Measurements from ENCODE around the gene TP73.

TP73 gene

DNA sequence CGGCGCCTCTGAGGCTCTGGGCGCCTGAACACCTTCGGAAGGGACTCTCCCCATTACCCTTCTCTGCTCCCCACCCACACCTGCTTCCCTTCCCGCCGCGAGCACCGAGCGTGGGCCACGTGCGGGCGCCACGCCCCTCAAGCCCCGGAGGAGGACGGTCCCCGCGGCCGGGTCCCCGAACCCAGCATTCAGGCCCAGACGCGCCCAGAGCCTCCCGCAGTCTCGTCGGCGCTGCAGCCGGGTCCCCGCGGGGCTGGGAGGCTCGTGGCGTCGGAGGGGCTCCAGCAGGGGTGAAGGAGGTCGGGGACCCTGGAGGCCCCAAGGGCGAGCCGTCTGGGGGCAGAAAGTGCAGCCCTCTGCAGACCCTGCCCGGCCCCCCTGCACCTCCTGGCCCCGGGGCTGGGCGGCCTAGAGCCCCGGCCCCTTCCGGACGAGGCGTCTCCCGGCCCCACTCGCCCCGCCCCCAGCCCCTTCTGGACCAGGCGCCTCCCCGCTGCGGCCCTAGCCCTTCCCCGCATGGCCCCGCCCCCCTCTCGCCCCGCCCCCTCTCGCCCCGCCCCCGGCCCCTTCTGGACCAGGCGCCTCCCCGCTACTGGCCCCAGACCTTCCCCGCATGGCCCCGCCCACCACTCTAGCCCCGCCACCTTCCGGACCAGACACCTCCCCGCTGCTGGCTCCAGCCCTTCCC, 119.9 kb downstream of the TP73 start:
- no peak for DNase-seq

DNA sequence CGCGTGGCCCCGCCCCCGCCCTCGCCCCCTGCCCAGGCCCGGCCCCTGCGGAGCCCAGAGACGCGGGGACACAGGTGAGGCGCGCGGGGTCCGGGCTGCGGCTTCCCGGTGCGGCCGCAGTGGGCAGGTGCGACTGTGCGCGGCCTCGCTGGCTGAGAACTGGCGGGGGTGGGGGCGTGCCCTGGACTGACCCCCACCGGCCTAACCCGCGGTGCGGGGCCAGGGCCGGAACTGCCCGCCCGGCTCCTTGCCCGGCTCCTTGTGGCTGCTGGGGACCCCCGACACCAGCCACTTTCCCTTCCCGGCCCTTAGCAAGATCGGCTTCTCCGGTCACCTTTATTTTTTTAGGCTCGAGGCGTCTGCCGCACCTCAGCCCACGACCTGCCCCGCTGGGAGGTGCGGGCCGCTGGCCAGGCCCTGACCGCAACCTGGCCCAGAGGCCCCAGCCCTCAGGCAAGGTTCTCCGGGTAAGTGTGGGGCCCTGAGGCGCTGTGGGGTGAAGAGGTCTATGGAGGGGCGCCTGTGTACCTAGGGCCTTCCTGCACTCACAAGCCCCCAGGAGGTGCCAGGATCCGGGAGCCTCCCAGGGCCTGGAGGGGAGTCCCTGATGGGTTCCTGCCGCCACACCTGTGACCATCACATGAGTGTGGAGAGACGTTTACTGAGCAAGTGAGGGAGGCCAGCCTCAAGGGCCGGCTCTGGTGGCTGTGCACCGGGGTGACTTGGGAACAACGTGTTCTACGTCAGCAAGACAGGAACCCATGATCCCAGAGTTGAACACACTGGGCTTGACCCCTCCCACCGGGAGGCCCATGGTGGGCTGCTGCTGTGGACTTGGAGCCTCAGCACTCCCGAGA, 120.6 kb downstream of the TP73 start, which contains the start of gene SMIM1:
SMIM1 (plus strand) TSS at position 35 of the 857 bp plus-strand sequence. CDS start 2,625 bp downstream, outside the sequence.
- no peak for DNase-seq

DNA sequence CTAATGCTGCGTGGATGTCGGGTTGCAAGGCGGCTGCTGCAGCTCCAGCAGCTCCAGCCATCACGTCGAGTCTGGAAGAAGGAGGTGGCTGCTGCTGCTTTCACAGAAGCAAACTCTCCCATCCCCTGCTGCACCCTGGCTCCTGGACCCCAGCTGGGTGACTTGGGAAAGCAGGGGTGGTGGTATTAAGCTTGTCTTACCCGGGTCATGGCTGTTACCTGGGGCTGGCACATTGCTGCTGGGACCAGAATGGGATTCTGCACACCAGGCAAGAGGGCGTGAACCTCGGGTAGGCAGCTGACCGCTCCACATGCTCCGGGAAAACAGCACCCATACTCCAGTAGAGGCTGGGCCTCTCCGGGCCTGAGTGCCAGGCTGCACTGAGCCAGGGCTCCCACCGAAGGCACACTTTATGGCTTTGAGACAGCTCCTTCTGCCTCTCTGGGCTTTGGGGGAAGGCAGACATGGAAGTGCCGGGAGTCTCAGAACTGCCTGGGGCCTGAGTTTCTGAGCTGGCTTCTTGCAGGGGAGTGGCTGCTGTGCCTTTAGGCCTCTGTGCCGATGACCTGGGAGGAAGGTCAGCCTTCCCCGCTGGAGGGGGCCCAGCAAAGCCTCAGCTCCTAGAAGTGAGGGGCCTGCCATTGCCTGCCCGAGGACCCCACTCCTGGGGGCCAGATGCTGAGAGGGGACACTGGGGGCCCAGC, 121.4 kb downstream of the TP73 start:
- DNase-seq = no peak

- no peak for DNase-seq
Observed at GRCh38 chr1:3774276-3774945, 122.1 kb downstream of the TP73 start.

DNA sequence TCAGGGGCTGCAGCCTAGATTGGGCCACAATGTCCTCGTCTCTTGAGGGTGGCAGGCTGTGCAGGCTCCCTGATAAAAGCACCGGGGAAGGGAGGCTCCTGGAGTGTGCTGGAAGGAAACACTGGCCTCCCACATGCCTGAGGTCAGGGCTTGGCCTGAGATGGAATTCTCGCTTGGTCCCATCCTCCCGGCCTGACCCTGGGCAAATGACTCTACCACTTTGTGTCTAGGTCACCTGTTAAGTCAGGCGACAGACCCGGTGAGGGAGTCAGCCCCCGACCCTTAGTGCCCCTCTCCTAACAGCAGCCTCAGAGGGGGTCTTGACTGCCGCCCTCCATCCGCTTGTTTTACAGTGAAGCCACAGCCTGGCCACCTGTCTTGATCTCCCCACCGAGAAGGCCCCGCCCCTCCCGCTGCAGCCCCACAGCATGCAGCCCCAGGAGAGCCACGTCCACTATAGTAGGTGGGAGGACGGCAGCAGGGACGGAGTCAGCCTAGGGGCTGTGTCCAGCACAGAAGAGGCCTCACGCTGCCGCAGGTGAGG, 122.7 kb downstream of the TP73 start:
- no peak for DNase-seq

- DNase-seq = no peak
Observed at GRCh38 chr1:3775490-3776230, 123.3 kb downstream of the TP73 start.

DNA sequence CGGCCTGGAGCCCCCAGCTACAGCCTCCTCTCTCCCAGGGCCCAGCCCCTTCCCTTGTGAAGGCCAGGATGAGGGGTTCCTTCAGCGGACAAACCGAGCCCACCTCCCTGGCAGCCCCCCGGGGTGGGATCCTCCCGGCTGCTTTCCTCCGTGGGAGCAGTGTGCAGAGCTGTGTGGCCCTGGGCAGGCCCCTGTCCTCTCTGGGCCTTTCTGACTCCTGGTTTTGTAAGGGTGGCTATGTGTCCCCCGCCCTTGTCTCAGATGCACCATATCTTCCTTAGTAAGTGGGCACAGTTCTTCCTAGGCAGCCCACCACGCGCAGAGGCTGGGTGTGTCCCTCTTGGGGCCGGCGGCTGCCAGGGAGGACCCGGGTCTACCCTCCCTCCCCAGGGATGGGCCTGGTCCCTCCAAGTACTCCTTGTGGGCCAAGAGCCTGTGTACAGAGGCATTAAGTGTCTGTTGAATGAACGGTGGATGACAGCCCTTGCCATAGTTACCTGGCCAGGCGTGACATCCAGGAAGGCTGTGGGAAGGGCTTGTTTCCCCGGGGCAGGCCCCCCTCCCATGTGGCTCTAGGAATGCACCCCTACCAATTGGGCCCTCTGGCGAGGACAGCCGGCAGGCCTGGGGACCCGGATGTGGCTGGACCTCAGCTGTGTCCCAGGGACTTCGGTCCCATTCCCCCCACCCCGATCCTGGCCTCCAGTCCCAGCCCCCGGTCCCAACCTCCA, 124.1 kb downstream of the TP73 start:
- DNase-seq = no peak

GRCh38 chr1:3777078-3777547, 124.8 kb downstream of the TP73 start:
- no peak for DNase-seq

- DNase-seq = no peak
Observed at GRCh38 chr1:3777647-3778589, 125.6 kb downstream of the TP73 start.

GRCh38 chr1:3778590-3779264, 126.4 kb downstream of the TP73 start:
- DNase-seq = no peak

DNA sequence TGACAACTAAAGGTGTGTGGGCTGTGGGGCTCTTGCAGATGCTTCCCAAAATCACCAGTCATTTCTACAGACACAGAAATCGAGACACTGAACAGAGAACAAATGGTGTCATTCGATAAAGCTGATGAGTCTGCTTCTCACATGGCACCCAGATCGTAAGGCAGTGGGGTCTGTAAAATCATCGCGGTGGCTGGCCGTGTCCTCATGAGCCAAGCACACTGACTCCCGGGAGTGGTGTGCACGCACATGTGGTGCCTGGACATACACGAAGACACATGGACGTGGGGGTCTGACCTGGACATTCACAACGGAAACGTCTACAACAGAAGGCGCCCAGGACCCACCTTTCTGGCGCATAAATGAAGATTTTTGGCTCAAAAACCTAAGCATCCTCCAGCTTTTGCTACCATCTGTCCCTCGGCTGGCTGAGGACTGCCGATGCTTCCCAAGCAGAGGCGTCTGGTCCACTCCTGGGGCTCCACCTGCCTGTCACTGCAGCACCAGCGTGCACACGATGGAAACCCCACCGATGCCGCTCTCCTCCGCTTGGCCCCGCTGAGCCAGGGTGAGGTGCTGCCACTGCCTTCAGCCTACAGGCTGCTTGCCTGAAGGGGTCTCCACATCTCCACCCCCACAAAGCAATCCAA, 127.1 kb downstream of the TP73 start:
- no peak for DNase-seq

DNA sequence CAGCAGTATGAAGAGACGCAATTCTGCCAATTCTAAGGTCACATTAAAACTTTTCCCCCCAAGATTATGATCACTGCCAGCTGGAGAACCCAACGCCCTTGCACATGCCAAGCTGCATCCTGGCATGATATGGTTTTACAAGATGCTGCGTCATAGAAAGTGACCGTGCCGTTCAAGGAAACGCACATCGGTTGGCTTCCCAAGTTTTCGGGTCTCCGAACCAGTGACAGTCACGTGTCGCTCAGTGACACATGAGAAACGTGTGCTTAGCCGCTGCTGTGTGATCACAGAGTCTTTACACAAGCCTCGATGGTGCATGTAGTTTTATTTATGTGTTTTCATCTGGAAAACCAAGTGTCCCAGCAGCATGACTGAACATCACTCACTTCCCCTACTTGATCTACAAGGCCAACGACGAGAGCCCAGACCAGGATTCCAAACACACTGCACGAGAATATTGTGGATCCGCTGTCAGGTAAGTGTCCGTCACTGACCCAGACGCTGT, 127.6 kb downstream of the TP73 start:
- DNase-seq = no peak

DNA sequence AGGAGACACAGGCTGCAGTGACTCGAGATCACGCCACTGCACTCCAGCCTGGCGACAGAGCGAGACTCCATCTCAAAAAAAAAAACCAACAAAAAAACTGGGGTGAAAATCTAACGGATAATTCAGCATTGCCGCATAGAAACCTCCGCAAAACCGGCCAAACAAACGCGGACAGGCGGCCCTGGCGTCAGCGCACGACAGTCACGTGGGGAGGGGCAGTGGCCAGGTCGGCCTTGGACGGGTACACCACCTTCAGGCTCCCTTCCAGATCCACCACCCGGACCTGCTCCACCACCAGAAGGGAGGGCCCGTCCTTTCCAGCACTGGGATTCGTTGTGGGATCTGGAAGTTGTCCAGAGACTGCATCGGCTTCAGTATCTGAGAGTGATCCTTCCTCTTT, 128.6 kb downstream of the TP73 start:
- no peak for DNase-seq

GRCh38 chr1:3783651-3784474, 131.5 kb downstream of the TP73 start:
- DNase-seq = no peak

DNA sequence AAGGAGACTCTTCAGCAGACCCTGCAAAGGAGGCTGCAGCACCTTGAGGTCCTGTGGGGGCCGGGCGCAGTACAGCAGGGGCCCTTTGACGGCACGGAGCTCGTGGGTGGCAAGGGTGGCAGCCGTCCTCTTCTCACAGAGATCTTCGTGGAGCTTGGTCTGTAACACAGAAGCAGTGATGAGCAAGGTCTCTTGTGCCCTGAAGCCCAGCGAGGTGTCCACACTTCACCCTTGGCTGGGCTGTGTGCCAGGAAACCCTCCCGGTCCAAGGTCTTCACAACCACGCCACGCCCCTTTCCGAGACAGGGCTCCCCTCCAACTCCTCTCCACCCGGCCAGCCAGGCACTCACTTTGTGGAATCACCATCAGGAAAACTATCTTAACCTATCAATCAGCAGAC, 132.7 kb downstream of the TP73 start:
- DNase-seq = no peak

- DNase-seq = no peak
Observed at GRCh38 chr1:3785456-3786157, 133.3 kb downstream of the TP73 start.

All from NCI-H2107 (cell line).